B cell (primary cell): ENCODE measurements around the gene POLR2J. TPM values are rescaled to one million over a fixed set of nuclear protein-coding genes. Genes with fewer than 3 reads are reported as not detected.

Experiments
- polyA plus RNA-seq: library from polyadenylated mRNA; depleted of rRNA; stranded (reverse); fragments of >200 nt; gene quantifications from 2 replicates; pipeline ENCODE4 v1.2.3, GENCODE V29; 2012
- total RNA-seq, 2 donors: library from RNA; stranded (reverse); fragments of 120-200 nt in 1 of 2; gene quantifications; 1 replicate in 1 of 2; 2 replicates in 1 of 2; pipeline versions ENCODE4 v1.2.3 to v1.2.4, GENCODE V29; 2013 to 2022

The POLR2J gene
- total and polyA plus RNA-seq, 2 donors (not counting 1 experiment from before 2014, with no cell fraction given): 34.0 to 83.0 TPM

Other genes starting within 250 kb of the POLR2J start
- 41.2 and 47.7 TPM in 2 replicates for gene SH2B2, start 192.1 kb downstream of the POLR2J start, total RNA-seq
- gene SH2B2, start 192.1 kb downstream of the POLR2J start, polyA plus RNA-seq: 69.9 and 95.4 TPM in 2 replicates
- gene SPDYE6, start 122.5 kb downstream of the POLR2J start, total RNA-seq: not detected in 2 replicates
- gene SPDYE6, start 122.5 kb downstream of the POLR2J start, polyA plus RNA-seq: not detected in 2 replicates
- gene PRKRIP1, start 82.6 kb downstream of the POLR2J start, total RNA-seq: 57.9 and 59.1 TPM in 2 replicates
- gene PRKRIP1, start 82.6 kb downstream of the POLR2J start, polyA plus RNA-seq: 57.1 and 72.9 TPM in 2 replicates
- 450 and 461 TPM in 2 replicates for gene ORAI2, start 45.3 kb downstream of the POLR2J start, total RNA-seq
- gene ORAI2, start 45.3 kb downstream of the POLR2J start, polyA plus RNA-seq: 139 and 177 TPM in 2 replicates
- 8.6 and 11.0 TPM in 2 replicates for gene ALKBH4, start 14.1 kb downstream of the POLR2J start, total RNA-seq
- gene ALKBH4, start 14.1 kb downstream of the POLR2J start, polyA plus RNA-seq: 2.2 and 6.2 TPM in 2 replicates
- 83.7 and 91.6 TPM in 2 replicates for gene LRWD1, start 13.9 kb downstream of the POLR2J start, total RNA-seq
- 58.2 and 98.6 TPM in 2 replicates for gene LRWD1, start 13.9 kb downstream of the POLR2J start, polyA plus RNA-seq
- gene RASA4B, start 38.9 kb upstream of the POLR2J start, total RNA-seq: 15.6 and 20.6 TPM in 2 replicates
- 23.1 and 26.4 TPM in 2 replicates for gene RASA4B, start 38.9 kb upstream of the POLR2J start, polyA plus RNA-seq
- gene UPK3BL2, start 64.8 kb upstream of the POLR2J start, total RNA-seq: 68.2 and 79.9 TPM in 2 replicates
- gene UPK3BL2, start 64.8 kb upstream of the POLR2J start, polyA plus RNA-seq: 127 and 143 TPM in 2 replicates
- gene SPDYE2, start 72.3 kb upstream of the POLR2J start, total RNA-seq: 0.47 and 0.58 TPM in 2 replicates
- gene SPDYE2, start 72.3 kb upstream of the POLR2J start, polyA plus RNA-seq: 0.07 TPM in 1 of 2 replicates, not detected in the other
- 192 and 217 TPM in 2 replicates for gene POLR2J3, start 93.7 kb upstream of the POLR2J start, total RNA-seq
- 76.7 and 166 TPM in 2 replicates for gene POLR2J3, start 93.7 kb upstream of the POLR2J start, polyA plus RNA-seq
- gene RASA4, start 137.8 kb upstream of the POLR2J start, total RNA-seq: 47.0 and 49.3 TPM in 2 replicates
- gene RASA4, start 137.8 kb upstream of the POLR2J start, polyA plus RNA-seq: 32.0 and 35.7 TPM in 2 replicates
- 85.4 and 97.7 TPM in 2 replicates for gene UPK3BL1, start 163.9 kb upstream of the POLR2J start, total RNA-seq
- gene UPK3BL1, start 163.9 kb upstream of the POLR2J start, polyA plus RNA-seq: 189 and 203 TPM in 2 replicates
- gene SPDYE2B, start 171.4 kb upstream of the POLR2J start, total RNA-seq: not detected in 2 replicates
- not detected in 2 replicates for gene SPDYE2B, start 171.4 kb upstream of the POLR2J start, polyA plus RNA-seq
- gene POLR2J2, start 192.7 kb upstream of the POLR2J start, total RNA-seq: 53.0 and 61.1 TPM in 2 replicates
- 9.6 and 16.7 TPM in 2 replicates for gene POLR2J2, start 192.7 kb upstream of the POLR2J start, polyA plus RNA-seq